ENCODE measurements around the gene SETX. TPM values are rescaled to one million over a fixed set of nuclear protein-coding genes. Genes with fewer than 3 reads are reported as not detected.

SETX gene
- total RNA-seq, 1 donor from 2014 or later, result 19.7 TPM

DNA sequence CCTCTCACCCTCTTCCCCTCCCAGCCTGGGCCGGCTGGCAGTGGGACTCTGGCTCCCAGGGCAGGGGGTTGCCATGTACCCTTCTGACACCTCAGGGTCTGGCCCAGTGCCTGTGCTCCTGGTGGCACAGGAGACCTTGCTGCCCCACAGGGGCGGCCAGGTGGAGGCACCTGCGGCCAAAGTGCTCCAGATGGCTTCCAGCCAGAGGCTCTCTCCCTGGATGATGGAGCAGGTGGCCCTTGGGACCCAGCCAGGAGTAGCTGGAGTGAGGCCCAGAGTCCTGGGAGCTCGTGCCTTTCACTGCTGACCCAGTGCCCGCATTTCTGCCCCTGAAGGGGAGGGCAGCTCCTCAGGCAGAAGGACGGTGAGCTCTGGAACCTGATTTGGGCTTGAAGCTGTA is 105.7 kb downstream of the SETX start:
- ATAC-seq (ENCODE audit: poor library complexity) (peak; percentile 53), DNase-seq (peak; percentile 66)
- intact Hi-C loops (cut with DNase I), result no loop called here

DNA sequence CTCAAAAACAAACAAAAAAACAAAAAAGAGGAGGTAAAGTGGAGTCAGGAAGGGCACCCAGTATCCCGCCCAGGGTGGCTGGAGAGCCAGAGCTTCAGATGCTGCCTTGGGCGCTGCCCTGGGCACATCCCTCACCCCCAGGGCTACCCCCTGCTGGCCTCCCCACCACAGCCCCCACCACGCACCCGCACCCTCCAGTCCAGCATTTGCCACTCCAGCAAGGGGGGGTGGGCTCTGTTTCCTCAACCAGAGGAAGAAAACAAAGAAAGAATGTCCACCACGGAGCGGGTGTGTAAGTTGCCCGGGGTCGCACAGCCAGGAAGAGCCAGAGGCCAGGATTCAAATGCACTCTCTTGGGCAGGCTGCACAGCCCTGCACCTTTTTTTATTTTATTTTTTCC is 106.8 kb downstream of the SETX start:
- intact Hi-C loops (cut with DNase I), result no loop called here
- no peak for DNase-seq
- ATAC-seq (ENCODE audit: poor library complexity), result no peak

DNA sequence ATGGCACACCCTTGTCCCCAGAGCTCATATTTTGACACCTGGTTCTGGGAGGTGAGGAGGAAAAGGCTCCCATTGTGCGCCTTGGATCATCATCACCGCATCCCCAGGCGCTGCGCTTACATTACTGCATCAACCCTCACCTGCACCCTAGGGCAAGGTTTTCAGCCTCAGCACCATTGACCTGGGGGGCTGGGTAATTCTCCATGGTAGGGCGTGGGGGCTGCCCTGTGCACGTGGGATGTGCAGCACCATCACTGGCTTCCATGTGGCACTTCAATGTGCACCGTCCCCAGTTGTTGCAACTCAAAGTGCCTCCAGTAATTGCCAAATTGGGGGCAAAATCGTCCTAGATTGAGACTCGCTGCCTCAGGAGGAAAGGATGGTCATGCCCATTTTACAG is 109.3 kb downstream of the SETX start:
- intact Hi-C loops (cut with DNase I), result no loop called here
- ATAC-seq (ENCODE audit: poor library complexity), result no peak
- no peak for DNase-seq

DNA sequence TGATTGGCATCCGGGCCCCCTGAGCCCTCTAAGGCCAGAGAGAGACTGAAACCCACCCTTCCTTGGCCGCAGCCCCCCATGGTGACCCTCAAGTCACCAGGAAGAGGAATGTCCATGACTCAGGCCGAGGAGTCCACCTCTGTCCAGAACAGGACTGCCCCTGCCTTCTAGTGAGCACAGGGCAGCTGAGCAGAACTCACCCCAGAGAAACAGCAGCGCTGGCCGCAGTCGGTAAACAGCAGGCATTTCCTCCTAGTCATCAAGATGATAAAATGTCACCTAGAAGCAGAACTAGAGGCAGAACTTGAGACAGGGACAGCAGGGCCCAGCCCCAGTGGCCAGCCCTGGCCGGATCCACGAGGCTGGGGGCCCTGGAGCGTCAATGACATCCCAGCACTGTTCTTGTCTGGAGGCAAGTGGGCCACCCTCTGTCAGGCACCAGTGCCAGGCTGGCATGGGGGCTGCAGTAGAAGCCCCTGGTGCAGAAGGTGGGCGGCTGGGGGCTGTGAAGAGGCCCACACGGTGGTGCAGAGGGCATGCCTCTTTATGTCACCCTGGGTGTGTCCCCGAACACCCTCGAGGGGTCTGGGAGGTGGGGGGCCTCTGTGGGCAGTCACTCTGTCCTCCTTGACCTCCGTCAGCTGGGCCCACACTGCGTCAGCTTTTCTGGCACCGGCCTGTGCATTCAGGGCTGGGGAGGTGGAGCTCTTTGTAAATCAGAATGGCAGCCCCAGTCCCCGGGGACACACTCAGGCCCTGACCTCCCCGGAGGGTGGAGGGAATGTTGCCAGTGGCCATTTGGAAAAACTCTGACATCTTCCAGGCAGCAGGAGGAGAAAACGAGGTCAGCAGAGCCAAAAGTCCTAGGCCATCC is 110.0 kb downstream of the SETX start:
- DNase-seq, result no peak
- intact Hi-C loops (cut with DNase I), result no loop called here
- ATAC-seq (ENCODE audit: poor library complexity), result no peak

DNA sequence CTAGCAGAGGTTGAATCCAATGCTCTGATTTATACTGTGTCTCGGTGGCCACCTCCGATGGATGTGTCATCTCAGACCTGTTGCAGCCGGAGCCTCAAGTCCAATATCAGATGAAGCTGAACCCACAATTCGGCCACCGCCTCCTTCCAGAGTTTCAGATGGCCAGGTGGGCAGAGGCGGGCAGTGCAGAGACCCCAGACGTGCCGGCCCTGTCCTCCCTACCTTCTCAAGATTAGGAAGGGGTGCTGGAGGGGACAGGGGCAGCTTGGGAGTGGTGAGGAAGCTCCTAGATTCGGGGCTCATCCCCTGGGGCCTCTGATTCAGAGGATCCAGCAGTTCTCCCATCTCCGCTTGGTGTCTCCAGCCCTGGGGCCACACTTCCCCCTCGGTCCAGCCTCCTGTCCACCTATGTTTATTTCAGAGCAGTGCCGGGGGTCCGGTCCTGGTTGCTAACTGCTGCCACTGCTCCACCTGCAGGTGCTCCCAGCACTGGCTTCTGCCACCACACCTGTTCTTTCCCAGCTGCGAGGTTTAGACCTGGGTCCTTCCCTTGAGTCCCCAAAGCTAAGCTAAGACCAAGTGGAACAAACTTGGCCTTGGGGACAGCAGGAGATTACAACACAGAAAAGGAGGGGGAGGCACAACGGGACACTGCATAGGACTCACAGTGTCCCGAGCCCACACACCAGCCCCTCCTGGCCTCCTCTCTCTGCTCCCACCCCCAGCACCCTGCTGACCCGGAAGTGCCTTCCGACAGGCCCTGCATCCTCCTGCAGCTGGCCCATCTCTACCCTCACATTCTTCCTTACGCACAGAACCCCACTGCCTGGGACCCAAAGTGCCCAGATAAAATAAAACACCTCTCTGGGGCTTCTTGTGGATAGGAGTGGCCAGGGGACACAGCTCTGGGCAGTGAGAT is 111.4 kb downstream of the SETX start:
- intact Hi-C loops (cut with DNase I), result no loop called here
- no peak for ATAC-seq (ENCODE audit: poor library complexity)
- no peak for DNase-seq

DNA sequence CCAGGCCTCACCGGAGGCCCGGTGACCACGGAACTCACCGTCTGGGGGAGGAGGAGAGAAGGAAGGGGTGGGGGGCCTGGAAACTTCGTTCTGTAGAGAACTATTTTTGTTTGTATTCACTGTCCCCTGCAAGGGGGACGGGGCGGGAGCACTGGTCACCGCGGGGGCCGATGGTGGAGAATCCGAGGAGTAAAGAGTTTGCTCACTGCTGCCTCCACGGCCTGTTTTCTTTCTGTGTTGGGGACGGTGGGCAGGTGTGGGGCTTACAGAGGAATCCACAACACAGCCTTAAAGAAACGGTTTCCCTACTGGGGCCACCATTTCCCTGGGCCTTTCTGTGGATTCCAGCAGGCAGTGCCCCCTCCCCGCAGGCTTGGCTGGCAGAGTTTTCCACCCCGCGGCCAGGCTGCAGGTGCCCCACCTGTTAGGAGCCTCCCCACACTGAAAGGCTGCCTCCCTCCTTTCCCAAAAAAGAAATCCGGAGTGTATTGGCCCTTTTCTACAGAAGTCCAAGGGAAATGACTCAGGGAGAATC is 112.1 kb downstream of the SETX start:
- intact Hi-C loops (cut with DNase I), result no loop called here
- no peak for DNase-seq
- no peak for ATAC-seq (ENCODE audit: poor library complexity)

DNA sequence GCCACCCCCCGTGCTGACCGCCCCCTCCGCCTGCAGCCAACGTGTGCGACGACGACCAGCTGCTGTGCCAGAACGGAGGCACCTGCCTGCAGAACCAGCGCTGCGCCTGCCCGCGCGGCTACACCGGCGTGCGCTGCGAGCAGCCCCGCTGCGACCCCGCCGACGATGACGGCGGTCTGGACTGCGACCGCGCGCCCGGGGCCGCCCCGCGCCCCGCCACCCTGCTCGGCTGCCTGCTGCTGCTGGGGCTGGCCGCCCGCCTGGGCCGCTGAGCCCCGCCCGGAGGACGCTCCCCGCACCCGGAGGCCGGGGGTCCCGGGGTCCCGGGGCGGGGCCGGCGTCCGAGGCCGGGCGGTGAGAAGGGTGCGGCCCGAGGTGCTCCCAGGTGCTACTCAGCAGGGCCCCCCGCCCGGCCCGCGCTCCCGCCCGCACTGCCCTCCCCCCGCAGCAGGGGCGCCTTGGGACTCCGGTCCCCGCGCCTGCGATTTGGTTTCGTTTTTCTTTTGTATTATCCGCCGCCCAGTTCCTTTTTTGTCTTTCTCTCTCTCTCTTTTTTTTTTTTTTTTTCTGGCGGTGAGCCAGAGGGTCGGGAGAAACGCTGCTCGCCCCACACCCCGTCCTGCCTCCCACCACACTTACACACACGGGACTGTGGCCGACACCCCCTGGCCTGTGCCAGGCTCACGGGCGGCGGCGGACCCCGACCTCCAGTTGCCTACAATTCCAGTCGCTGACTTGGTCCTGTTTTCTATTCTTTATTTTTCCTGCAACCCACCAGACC is 112.8 kb downstream of the SETX start:
- intact Hi-C loops (cut with DNase I), result no loop called here
- ATAC-seq (ENCODE audit: poor library complexity), result peak; percentile 5
- peak; percentile 69 for DNase-seq

DNA sequence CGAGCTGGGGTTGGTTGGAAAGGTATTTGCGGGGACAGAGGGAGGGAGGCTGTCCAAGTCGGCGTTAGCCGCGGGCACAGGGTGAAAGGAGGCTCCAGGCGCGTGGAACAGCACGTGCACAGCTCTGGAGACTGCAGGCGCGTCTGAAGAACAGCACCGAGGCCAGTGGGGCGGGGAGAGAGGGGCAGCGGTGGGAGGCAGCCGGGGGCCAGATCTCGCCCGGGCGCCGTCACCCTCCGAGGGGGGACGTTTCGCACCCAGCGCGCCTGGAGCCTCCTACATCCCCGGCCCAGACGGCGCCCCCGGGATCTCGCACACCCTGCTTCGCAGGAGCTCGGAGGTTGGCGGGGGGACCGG is 113.3 kb downstream of the SETX start:
- ATAC-seq (ENCODE audit: poor library complexity), result no peak
- intact Hi-C loops (cut with DNase I), result no loop called here
- DNase-seq, result no peak

DNA sequence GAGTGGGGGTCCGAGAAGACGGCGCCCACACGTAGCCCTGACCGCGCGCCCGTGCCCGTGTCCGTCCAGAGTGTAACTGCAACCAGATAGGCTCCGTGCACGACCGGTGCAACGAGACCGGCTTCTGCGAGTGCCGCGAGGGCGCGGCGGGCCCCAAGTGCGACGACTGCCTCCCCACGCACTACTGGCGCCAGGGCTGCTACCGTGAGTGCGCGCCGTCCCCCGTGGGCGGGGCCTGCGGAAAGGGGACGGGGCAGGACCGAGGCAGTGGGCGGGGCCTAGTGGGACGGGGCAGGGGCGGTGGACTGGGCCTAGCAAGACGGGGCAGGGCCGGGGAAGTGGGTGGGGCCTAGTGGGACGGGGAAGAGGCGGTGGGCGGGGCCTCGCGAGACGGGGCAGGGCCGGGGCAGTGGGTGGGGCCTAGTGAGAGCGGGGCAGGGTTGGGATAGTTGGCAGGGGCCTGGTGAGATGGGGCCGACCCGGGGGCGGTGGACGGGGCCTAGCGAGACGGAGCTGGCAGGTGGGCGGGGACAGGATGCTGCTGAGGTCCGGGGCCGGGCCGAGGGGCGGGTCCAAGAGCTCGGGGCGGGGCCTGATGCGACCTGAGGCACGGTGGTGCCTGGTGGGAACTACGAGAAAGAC is 113.8 kb downstream of the SETX start:
- peak; percentile 99 for DNase-seq
- intact Hi-C loops (cut with DNase I), result no loop called here
- peak; percentile 95 for ATAC-seq (ENCODE audit: poor library complexity)

DNA sequence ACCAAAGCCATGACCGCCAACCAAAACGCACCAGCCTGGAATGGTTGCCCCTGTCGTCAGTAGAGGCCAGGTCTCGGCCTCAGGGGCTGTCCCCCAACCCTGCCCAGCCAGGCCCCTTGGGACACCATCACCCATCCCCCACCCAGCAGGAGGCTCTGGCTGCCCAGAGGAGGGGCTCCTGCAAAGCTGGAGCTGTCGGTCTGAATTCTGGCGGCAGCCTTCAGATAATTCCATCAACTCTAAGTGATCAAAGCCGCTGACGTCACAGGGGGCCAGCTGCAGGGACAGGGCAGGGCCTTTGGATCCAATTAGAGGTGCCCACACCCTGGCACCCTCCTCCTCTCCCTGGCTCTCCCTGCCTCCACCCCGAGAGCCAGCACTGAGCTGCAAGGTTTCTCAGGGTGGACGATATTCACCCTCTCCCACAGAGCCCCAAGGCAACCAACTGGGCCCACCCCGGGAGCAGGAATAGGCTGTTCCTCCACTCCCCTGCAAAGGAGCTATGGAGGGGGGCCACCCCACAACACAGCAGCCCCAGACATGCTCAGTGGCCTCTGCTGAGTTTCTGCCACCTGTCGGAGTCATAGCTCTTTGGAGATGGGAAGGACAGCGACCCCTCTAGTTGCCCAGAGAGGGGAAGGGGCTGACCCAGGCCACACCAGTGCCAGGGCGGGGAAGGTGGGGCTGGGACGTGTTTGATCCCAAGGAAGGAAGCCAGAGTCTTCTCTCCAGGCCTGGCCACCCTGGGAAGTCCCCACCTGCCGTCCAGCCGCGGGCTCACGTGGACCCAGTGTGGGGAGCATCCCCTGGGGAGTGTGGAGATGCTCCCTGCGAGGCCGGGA is 114.6 kb downstream of the SETX start:
- no peak for ATAC-seq (ENCODE audit: poor library complexity)
- intact Hi-C loops (cut with DNase I), result loop anchor here (5.0 kb wide), 2 partner anchors 68 to 478 kb away; no protein-coding TSS in a partner anchor
- DNase-seq, result no peak

DNA sequence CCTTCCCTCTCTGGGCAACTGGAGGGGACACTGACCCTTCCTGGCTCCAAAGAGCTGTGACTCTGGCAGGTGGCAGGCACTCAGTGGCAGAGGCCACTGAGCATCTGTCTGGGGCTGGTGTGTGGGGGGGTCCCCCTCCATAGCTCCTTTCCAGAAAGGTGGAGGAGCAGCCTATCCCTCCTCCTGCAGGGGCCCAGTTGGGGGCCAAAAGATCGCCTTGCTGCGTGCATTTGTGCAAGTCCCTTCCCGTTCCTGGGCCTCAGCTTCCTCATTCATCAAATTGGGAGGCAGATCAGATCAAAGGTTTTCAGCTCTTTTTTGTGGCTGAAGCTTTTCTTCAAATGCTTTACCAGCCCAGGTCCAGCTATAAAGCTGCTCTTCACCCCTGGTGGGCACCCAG is 115.3 kb downstream of the SETX start:
- DNase-seq (no peak), ATAC-seq (ENCODE audit: poor library complexity) (no peak)
- intact Hi-C loops (cut with DNase I), result loop anchor here (5.0 kb wide), 2 partner anchors 67 to 477 kb away; no protein-coding TSS in a partner anchor

DNA sequence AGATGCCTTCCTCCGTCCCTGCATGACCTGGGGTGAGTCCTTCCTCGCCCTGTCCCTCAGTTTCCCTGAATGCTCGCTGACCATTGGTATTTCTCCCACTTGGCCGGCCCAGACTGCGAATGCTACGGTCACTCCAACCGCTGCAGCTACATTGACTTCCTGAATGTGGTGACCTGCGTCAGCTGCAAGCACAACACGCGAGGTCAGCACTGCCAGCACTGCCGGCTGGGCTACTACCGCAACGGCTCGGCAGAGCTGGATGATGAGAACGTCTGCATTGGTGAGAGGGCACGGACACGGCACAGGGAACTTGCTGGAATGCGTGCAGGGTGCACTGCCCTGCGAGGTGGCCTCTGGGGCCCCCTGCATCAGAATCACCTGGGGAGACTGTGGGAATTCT is 115.8 kb downstream of the SETX start:
- intact Hi-C loops (cut with DNase I), result loop anchor here (5.0 kb wide), 2 partner anchors 67 to 477 kb away; no protein-coding TSS in a partner anchor
- ATAC-seq (ENCODE audit: poor library complexity) (no peak), DNase-seq (no peak)

DNA sequence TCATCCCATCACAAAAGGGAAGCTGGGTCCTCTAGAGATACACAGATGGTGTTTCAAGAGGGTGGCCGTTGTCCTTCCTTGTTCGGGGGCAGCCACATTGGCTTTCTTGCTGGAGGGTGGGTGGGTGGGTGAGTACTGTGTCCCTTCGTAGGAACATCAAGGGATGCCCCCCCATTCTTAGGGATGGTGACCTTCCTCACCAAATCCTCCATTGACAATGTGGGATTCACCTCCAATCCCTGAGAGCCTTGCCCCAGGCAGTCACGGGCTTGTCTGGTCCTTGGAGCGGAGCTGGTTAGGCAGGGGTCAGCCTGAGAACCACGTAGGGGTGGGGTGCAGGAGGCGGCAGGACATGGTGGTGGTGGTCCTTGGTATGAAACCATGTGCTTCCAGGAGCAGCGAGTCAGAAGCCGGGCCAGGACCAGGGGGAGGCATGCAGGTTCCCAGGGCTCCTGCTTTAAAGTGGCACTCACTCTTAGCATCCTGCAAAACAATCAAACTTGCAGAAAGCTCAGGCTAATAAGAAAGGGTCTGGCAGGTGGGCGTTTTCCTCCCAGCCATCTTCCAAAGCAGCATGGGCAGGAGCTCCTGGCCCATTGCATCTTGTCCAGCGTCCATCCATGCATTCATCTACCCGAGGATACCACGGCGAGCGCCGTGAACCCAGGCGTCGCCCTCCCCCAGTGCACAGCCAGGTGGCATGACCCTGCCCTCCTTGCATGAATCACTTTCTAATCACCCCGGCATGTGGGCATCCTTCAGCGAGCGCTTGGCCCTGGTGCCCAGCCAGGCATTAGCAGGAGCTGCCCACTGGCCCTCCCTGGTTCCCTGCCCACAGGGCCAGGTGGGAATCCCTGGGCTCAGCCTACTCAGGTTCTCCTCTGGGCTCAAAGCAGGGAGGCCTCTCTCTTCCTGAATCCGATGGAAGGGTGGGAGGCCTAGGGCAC is 116.5 kb downstream of the SETX start:
- DNase-seq (no peak), ATAC-seq (ENCODE audit: poor library complexity) (no peak)
- intact Hi-C loops (cut with DNase I), result loop anchor here (5.0 kb wide), 2 partner anchors 66 to 476 kb away; no protein-coding TSS in a partner anchor

DNA sequence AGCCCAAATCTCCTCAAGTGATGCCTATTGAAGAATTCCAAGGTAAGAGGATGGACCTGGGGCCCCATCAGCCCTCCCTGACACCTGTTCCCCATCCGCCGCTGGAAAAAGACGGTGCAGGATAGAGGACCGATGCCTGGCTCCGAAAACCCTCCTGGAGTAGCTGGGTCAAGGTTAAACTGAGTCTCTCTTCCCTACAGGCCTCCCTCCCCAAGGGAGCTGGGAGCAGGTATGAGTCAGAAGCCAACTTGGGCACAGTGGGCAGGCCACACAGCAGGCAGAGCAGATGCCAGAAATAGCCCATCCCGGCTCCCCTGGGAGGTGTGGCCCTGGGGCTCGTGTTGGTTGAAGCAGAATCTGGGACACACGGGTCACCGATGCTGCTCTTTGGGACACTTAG is 117.3 kb downstream of the SETX start:
- no peak for DNase-seq
- intact Hi-C loops (cut with DNase I), result loop anchor here (5.0 kb wide), 2 partner anchors 65 to 475 kb away; no protein-coding TSS in a partner anchor
- ATAC-seq (ENCODE audit: poor library complexity), result no peak

DNA sequence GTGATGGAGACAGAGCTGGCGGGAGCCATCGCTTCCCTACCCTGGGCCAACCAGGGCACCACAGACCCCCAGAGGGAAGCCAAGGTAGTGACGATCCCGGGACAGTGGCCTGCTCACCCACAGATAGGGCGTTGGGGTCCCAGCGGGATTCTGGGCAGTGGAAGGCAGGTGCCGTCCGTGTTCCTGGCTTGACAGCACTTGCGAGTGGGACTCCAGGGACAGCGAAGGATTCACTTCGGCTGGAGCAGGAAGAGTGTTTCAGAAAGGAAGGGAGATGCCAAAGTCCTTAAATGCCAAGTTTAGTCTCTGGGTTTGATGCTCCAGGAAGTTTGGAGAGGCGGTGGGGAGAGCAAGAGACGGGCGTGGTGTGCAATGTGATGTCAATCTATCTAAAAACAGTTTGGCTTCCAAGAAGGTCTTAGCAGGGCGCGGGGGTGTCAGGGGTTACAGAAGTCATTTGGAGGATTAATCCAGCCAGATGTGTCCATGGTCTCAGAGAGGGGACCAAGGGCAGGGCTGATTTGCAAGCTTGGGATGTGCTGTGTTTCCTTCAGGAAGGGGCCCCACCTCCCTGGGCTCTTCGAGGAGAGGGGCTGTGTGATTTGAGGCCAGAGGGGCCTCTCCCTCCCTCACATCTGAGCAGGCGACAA is 118.0 kb downstream of the SETX start:
- DNase-seq, result no peak
- intact Hi-C loops (cut with DNase I), result loop anchor here (5.0 kb wide), 2 partner anchors 64 to 474 kb away; no protein-coding TSS in a partner anchor
- no peak for ATAC-seq (ENCODE audit: poor library complexity)

Data from Right ventricle myocardium superior (tissue), 1 donor.